ENCODE data around the gene SCMH1. TPM values are rescaled to one million over a fixed set of nuclear protein-coding genes. Genes with fewer than 3 reads are reported as not detected.

Gene SCMH1
- total and polyA plus RNA-seq, 2 experiments from 2014 or later = 15.0 to 19.4 TPM

DNA sequence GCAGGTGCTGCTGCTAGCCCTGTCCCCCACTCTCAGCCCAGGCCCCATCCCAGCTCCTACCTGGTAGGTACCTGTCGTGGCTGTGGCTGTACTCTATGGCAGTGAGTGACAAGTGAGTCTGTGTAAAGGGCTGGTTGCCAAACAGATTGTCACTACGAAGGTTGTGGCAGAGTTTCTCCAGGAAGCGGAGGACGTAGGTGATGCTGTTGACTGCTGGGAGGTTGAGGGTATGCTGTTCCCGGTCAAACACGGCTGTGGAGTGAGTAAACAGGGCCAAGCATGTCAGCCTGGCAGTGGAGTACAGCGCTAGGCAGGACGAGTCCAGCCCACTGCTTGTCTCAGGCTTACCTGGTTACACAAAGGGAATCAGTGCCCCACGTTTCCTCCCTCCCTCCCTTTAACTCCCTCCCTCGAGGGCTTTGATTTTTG is 195.7 kb downstream of the SCMH1 start (continued):
- no peak for TF ChIP-seq REST (IDR thresholded peaks at IDR 0.05; ENCODE audit: unreplicated experiment)
- TF ChIP-seq EZH2phosphoT487 (IDR thresholded peaks at IDR 0.05; ENCODE audit: unreplicated experiment) = no peak
- no peak for TF ChIP-seq CTCF (conservative IDR thresholded peaks at IDR 0.05; ENCODE audit: low read depth in 2 of 2)
- TF ChIP-seq JUNB (IDR thresholded peaks at IDR 0.05; ENCODE audit: unreplicated experiment) = no peak
- TF ChIP-seq POLR2AphosphoS5 (IDR thresholded peaks at IDR 0.05; ENCODE audit: low read depth) = no peak
- no peak for TF ChIP-seq EZH2 (IDR thresholded peaks at IDR 0.05; ENCODE audit: low read depth, unreplicated experiment)
- TF ChIP-seq NANOG (IDR thresholded peaks at IDR 0.05; ENCODE audit: borderline replicate concordance) = no peak
- TF ChIP-seq ETS1 (IDR thresholded peaks at IDR 0.05) = no peak
- TF ChIP-seq STAT1 (IDR thresholded peaks at IDR 0.05; ENCODE audit: unreplicated experiment) = no peak

- Histone ChIP-seq H3K4me2 (no peak overlapping the region), H3K4me3 (no peak overlapping the region), H3F3A (replicated peaks; ENCODE audit: low read depth) (no peaks in the 10 kb centered on the region), H3K27me3 (ENCODE audit: insufficient read depth) (no peaks in the 10 kb centered on the region), H4K20me1 (replicated peaks; ENCODE audit: insufficient read depth) (0 out of 2 replicates have a peak, but pooled peaks cover 6% of the 10 kb centered on the region), H2AFZ (no peak overlapping the region), H3K27ac (ENCODE audit: low read depth) (no peak overlapping the region), H3K9me2 (ENCODE audit: insufficient read depth) (no peaks in the 10 kb centered on the region), H3K79me2 (replicated peaks; ENCODE audit: insufficient read depth) (no peaks in the 10 kb centered on the region), H3K36me3 (ENCODE audit: insufficient read depth) (peaks cover 4% of the 10 kb centered on the region; the same call in 1 of the 2 replicates), H3K4me1 (ENCODE audit: insufficient read depth) (0 out of 2 replicates have a peak, but pooled peaks cover 4% of the 10 kb centered on the region)
- peaks cover 2% of the 10 kb centered on the region; the same call in 2 of the 3 replicates for H3K36me3 Mint-ChIP-seq (ENCODE audit: low read depth)
- DNase-seq (ENCODE audit: low spot score) (no peak), ATAC-seq (no peak)
- no peaks in the 10 kb centered on the region; the same call in 2 of the 3 replicates for H3K9me3 Mint-ChIP-seq
- H3K4me1 Mint-ChIP-seq = peaks cover 2% of the 10 kb centered on the region; the same call in 1 of the 3 replicates
- no peaks in the 10 kb centered on the region for H3K27me3 Mint-ChIP-seq (ENCODE audit: insufficient read depth, low read depth, poor library complexity)
- no peak overlapping the region for H3K27ac Mint-ChIP-seq
- H3K4me3 Mint-ChIP-seq = no peak overlapping the region
- TF ChIP-seq POLR2AphosphoS5 (IDR thresholded peaks at IDR 0.05; ENCODE audit: low read depth) (no peak), REST (IDR thresholded peaks at IDR 0.05; ENCODE audit: unreplicated experiment) (no peak), JUNB (IDR thresholded peaks at IDR 0.05; ENCODE audit: unreplicated experiment) (no peak), ZNF331 (CRISPR knock-in tag; IDR thresholded peaks at IDR 0.05; ENCODE audit: low read depth) (no peak), STAT1 (IDR thresholded peaks at IDR 0.05; ENCODE audit: unreplicated experiment) (no peak), NANOG (IDR thresholded peaks at IDR 0.05; ENCODE audit: borderline replicate concordance) (no peak), EZH2phosphoT487 (IDR thresholded peaks at IDR 0.05; ENCODE audit: unreplicated experiment) (no peak), CTCF (conservative IDR thresholded peaks at IDR 0.05; ENCODE audit: low read depth in 2 of 2) (no peak), EZH2 (IDR thresholded peaks at IDR 0.05; ENCODE audit: low read depth, unreplicated experiment) (no peak), ZNF114 (CRISPR knock-in tag; IDR thresholded peaks at IDR 0.05) (no peak), CREB1 (CRISPR knock-in tag; IDR thresholded peaks at IDR 0.05; ENCODE audit: low read depth) (no peak)
Measured at GRCh38 chr1:41045740-41046139, 196.4 kb downstream of the SCMH1 start.
